HepG2 (cell line): ENCODE results near the gene GNAS-AS1. TPM values are rescaled to one million over a fixed set of nuclear protein-coding genes. Genes with fewer than 3 reads are reported as not detected.

Experiments used
- FUBP1 ChIP-seq: sonication (generic); formaldehyde crosslinking; IDR thresholded peaks from 2 replicates; pipeline ENCODE4 v1.5.1; 2020; ENCODE audit warnings: missing genetic modification reagents, mild to moderate bottlenecking, borderline replicate concordance
- HBP1 ChIP-seq: IDR thresholded peaks from 2 replicates; pipeline ENCODE4 v1.6.1; 2016; ENCODE audit warnings: low read depth, control low read depth
- MATR3 ChIP-seq: sonication (generic); formaldehyde crosslinking; IDR thresholded peaks from 2 replicates; pipeline ENCODE4 v1.4.0; 2020; ENCODE audit warnings: missing genetic modification reagents
- MYC ChIP-seq: sonication (generic); formaldehyde crosslinking; IDR thresholded peaks from 2 replicates; pipeline ENCODE4 v1.9.0; 2021; ENCODE audit warnings: missing genetic modification reagents, borderline replicate concordance
- PTBP1 ChIP-seq: fragments of 200-400 bp; formaldehyde crosslinking; IDR thresholded peaks from 2 replicates; pipeline ENCODE4 v1.6.1; 2018; ENCODE audit warnings: low read length, low read depth; ENCODE audit not compliant: poor library complexity, severe bottlenecking
- SALL1 ChIP-seq: sonication (generic); formaldehyde crosslinking; IDR thresholded peaks from 2 replicates; pipeline ENCODE4 v1.8.0; 2022; ENCODE audit warnings: mild to moderate bottlenecking, missing genetic modification reagents
- SNAPC2 ChIP-seq: sonication (generic); formaldehyde crosslinking; IDR thresholded peaks from 2 replicates; pipeline ENCODE4 v1.8.1; 2022; ENCODE audit warnings: mild to moderate bottlenecking, missing genetic modification reagents
- ZNF160 ChIP-seq: sonication (generic); formaldehyde crosslinking; IDR thresholded peaks from 2 replicates; pipeline ENCODE4 v1.8.0; 2022; ENCODE audit warnings: mild to moderate bottlenecking, inconsistent platforms, missing genetic modification reagents
- ZNF260 ChIP-seq: sonication (generic); formaldehyde crosslinking; IDR thresholded peaks from 2 replicates; pipeline ENCODE4 v1.4.0; 2020; ENCODE audit warnings: missing genetic modification reagents, low read depth, mild to moderate bottlenecking, borderline replicate concordance
- ZNF280D ChIP-seq: sonication (generic); formaldehyde crosslinking; IDR thresholded peaks from 2 replicates; pipeline ENCODE4 v1.5.1; 2020; ENCODE audit warnings: mild to moderate bottlenecking, missing genetic modification reagents
- ZNF788 ChIP-seq: sonication (generic); formaldehyde crosslinking; IDR thresholded peaks from 2 replicates; pipeline ENCODE4 v1.5.0; 2020; ENCODE audit warnings: mild to moderate bottlenecking, missing genetic modification reagents, borderline replicate concordance
- ZNF816 ChIP-seq: sonication (generic); formaldehyde crosslinking; IDR thresholded peaks from 2 replicates; pipeline ENCODE4 v1.8.0; 2022; ENCODE audit warnings: missing genetic modification reagents, mild to moderate bottlenecking, borderline replicate concordance
- polyA plus RNA-seq, 8 experiments: library from polyadenylated mRNA; depleted of rRNA in 3 of 8; stranded (reverse) in 7 of 8; unstranded in 1 of 8; fragments of >200 nt; fragmentation: Illumina TruSeq in 4 of 8; extraction: Trizol in 4 of 8; gene quantifications; 2 replicates each; pipeline versions ENCODE4 v1.2.1 to v1.2.3, GENCODE V29; 2011 to 2016; ENCODE audit warnings: low read depth in 4 of 8, missing spikeins in 1 of 8, mixed read lengths in 1 of 8; ENCODE audit not compliant: insufficient read depth in 1 of 8
- total RNA-seq, 5 experiments: library from RNA; depleted of rRNA; stranded (reverse); fragments of >200 nt; fragmentation: Illumina TruSeq; extraction: Trizol; gene quantifications; 2 replicates each; pipeline ENCODE4 v1.2.3, GENCODE V29; 2016; ENCODE audit warnings: low read depth in 1 of 5
- TF ChIP-seq, protein P1 (sequence below): sonication (generic); formaldehyde crosslinking; conservative IDR thresholded peaks from 2 replicates; pipeline ENCODE4 v1.8.0; 2022; ENCODE audit warnings: low read depth, missing genetic modification reagents
- TF ChIP-seq, protein P2 (sequence below): sonication (generic); formaldehyde crosslinking; IDR thresholded peaks from 2 replicates; pipeline ENCODE4; 2020; ENCODE audit warnings: missing genetic modification reagents, mild to moderate bottlenecking, borderline replicate concordance
- TF ChIP-seq, protein P3 (sequence below): IDR thresholded peaks from 2 replicates; pipeline ENCODE4 v1.6.1; 2016; ENCODE audit warnings: mild to moderate bottlenecking, missing biosample characterization, missing genetic modification reagents

Gene GNAS-AS1
- total and polyA plus RNA-seq, 2 of the 13 experiments (the other 11 are each of a cell fraction or from before 2014, with no cell fraction given): not detected

DNA sequence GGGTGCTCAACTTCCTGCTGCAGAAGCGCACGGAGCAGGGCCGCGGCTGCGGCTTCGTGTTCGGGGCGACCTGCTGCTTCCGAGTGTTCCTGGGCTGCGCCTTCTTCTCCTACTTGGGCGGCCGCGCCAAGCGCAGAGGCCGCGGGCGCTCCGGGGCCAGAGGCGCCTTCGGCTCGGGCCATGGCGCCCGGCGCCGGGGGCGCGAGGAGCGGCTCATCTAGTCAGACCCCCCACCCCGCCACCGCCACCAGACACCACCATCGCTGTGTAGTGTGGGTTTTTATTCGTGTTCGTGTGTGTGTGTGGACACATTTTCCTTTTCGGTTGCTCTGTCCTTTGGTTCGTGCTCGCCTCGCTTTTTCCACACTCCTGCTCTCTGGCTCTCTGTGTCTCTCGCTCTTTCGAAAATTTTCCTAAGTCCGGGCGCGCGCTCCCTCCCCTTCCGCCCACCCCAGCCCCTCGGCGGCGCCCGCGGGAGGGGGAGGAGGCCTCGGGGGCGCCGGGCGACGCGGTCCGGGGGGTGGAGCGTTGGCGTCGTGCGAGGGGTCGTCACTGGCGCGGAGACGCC is 39.9 kb upstream of the GNAS-AS1 start (continued):
- TF ChIP-seq ZNF280D (CRISPR knock-in tag) (peak; percentile 47; the same call in 1 of the 2 replicates), MATR3 (no peak), HBP1 (no peak), ZNF816 (CRISPR knock-in tag) (no peak; the same call in 1 of the 2 replicates), SNAPC2 (CRISPR knock-in tag) (peak; percentile 31; the same call in 1 of the 2 replicates), FUBP1 (CRISPR knock-in tag) (no peak), ZNF788 (peak; percentile 28; the same call in 1 of the 2 replicates), MYC (peak; percentile 78), PTBP1 (no peak), SALL1 (peak; percentile 58), ZNF260 (CRISPR knock-in tag) (no peak), ZNF160 (CRISPR knock-in tag) (no peak)
- TF ChIP-seq, protein P1, sequence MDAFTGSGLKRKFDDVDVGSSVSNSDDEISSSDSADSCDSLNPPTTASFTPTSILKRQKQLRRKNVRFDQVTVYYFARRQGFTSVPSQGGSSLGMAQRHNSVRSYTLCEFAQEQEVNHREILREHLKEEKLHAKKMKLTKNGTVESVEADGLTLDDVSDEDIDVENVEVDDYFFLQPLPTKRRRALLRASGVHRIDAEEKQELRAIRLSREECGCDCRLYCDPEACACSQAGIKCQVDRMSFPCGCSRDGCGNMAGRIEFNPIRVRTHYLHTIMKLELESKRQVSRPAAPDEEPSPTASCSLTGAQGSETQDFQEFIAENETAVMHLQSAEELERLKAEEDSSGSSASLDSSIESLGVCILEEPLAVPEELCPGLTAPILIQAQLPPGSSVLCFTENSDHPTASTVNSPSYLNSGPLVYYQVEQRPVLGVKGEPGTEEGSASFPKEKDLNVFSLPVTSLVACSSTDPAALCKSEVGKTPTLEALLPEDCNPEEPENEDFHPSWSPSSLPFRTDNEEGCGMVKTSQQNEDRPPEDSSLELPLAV (CRISPR knock-in tag): no peak
- TF ChIP-seq, protein P2, sequence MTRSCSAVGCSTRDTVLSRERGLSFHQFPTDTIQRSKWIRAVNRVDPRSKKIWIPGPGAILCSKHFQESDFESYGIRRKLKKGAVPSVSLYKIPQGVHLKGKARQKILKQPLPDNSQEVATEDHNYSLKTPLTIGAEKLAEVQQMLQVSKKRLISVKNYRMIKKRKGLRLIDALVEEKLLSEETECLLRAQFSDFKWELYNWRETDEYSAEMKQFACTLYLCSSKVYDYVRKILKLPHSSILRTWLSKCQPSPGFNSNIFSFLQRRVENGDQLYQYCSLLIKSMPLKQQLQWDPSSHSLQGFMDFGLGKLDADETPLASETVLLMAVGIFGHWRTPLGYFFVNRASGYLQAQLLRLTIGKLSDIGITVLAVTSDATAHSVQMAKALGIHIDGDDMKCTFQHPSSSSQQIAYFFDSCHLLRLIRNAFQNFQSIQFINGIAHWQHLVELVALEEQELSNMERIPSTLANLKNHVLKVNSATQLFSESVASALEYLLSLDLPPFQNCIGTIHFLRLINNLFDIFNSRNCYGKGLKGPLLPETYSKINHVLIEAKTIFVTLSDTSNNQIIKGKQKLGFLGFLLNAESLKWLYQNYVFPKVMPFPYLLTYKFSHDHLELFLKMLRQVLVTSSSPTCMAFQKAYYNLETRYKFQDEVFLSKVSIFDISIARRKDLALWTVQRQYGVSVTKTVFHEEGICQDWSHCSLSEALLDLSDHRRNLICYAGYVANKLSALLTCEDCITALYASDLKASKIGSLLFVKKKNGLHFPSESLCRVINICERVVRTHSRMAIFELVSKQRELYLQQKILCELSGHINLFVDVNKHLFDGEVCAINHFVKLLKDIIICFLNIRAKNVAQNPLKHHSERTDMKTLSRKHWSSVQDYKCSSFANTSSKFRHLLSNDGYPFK (CRISPR knock-in tag): no peak
- TF ChIP-seq, protein P3, sequence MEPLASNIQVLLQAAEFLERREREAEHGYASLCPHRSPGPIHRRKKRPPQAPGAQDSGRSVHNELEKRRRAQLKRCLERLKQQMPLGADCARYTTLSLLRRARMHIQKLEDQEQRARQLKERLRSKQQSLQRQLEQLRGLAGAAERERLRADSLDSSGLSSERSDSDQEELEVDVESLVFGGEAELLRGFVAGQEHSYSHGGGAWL (CRISPR knock-in tag): peak; percentile 42; the same call in 1 of the 2 replicates
